HCT116 (cell line): Measurements from ENCODE around the gene BCHE. TPM values are rescaled to one million over a fixed set of nuclear protein-coding genes. Genes with fewer than 3 reads are reported as not detected.
A peak's percentile ranks its signal among the peaks of the same experiment; 100 is the strongest.

ENCODE experiments used
- ATAC-seq: fragments of 200-7000 bp; cut with Tn5 transposase; 2 replicates; pipeline ENCODE4 v1.9.1; 2020; ENCODE audit warnings: mild to moderate bottlenecking, moderate library complexity
- BruUV-seq: library from RNA; stranded (reverse); fragments of 400-500 nt; replicated peaks from 2 replicates; lab custom pipeline; 2021; lab: Mats Ljungman, UMichigan
- CTCF ChIA-PET: fragments of 300-600 bp; sonication (Branson Sonifier 250); formaldehyde crosslinking; loops from one replicate; lab custom pipeline; 2021; ENCODE audit warnings: antibody characterized with exemption; lab: Charles Lee
- POLR2A ChIA-PET: fragments of 300-600, 350-600 bp; sonication (Branson Sonifier 250); formaldehyde crosslinking; loops from one replicate; lab custom pipeline; 2021; ENCODE audit warnings: antibody characterized with exemption; lab: Charles Lee
- RAD21 ChIA-PET, 2 experiments: fragments of 300-600 bp; sonication (Branson Sonifier 250); formaldehyde crosslinking; loops; one replicate each; lab custom pipeline; 2023; ENCODE audit warnings: low total read pairs in 2 of 2; ENCODE audit not compliant: uncharacterized antibody in 2 of 2, unreplicated experiment in 2 of 2, low non-redundant PET in 1 of 2; lab: Charles Lee
- DNase-seq: peaks from one replicate; pipeline ENCODE4 v3.0.0-alpha.2; 2010; ENCODE audit warnings: low read depth, low spot score
- H2AFZ ChIP-seq: fragments of 200-600 bp; shearing (Covaris generic), sonication (generic); 2 replicates; pipeline ENCODE4 v1.6.1; 2017; ENCODE audit warnings: low read depth, mixed run types, mixed read lengths, antibody characterized with exemption, low read length; ENCODE audit not compliant: poor library complexity, severe bottlenecking
- H3K27ac ChIP-seq: 2 replicates; pipeline ENCODE4 v1.5.1; 2012; ENCODE audit warnings: low read depth, low read length
- H3K27me3 ChIP-seq: fragments of 200-600 bp; sonication (generic); 2 replicates; pipeline ENCODE4 v1.6.1; 2016; ENCODE audit warnings: mixed run types, low read length, mixed read lengths; ENCODE audit not compliant: insufficient read depth
- H3K36me3 ChIP-seq, 2 experiments: fragments of 200-500 bp in 1 of 2; fragments of 200-600 bp in 1 of 2; sonication (Bioruptor generic) in 1 of 2; sonication (generic) in 1 of 2; 2 replicates each; pipeline versions ENCODE4 v1.5.1 to v1.6.1; 2014 to 2016; ENCODE audit warnings: low read length in 2 of 2, inconsistent platforms in 1 of 2, mixed read lengths in 1 of 2, mixed run types in 1 of 2; ENCODE audit not compliant: insufficient read depth in 2 of 2, control insufficient read depth in 1 of 2
- H3K4me1 ChIP-seq, 2 experiments: fragments of 200-600 bp in 1 of 2; sonication (generic) in 1 of 2; 2 replicates each; pipeline versions ENCODE4 v1.5.1 to v1.6.1; 2012 to 2017; ENCODE audit warnings: low read length in 2 of 2, inconsistent platforms in 1 of 2, mild to moderate bottlenecking in 1 of 2, mixed read lengths in 1 of 2, mixed run types in 1 of 2, moderate library complexity in 1 of 2; ENCODE audit not compliant: insufficient read depth in 2 of 2, control insufficient read depth in 1 of 2
- H3K4me2 ChIP-seq: fragments of 200-600 bp; sonication (generic); 2 replicates; pipeline ENCODE4 v1.6.1; 2017; ENCODE audit warnings: mixed run types, low read length, mixed read lengths
- H3K4me3 ChIP-seq, 2 experiments: fragments of 200-600 bp in 1 of 2; sonication (generic) in 1 of 2; replicated peaks in 1 of 2; 2 replicates each; pipeline ENCODE4 v1.5.1; 2011 to 2016; ENCODE audit warnings: low read length in 2 of 2, control low read depth in 1 of 2, low read depth in 1 of 2, mild to moderate bottlenecking in 1 of 2, mixed read lengths in 1 of 2, mixed run types in 1 of 2
- H3K79me2 ChIP-seq: fragments of 200-600 bp; sonication (generic); 2 replicates; pipeline ENCODE4 v1.6.1; 2017; ENCODE audit warnings: mild to moderate bottlenecking, mixed run types, low read length, moderate library complexity, mixed read lengths; ENCODE audit not compliant: insufficient read depth
- H3K9ac ChIP-seq: fragments of 200-600 bp; sonication (generic); 2 replicates; pipeline ENCODE4 v1.6.1; 2016; ENCODE audit warnings: low read length, mixed read lengths
- H3K9me2 ChIP-seq: fragments of 200-600 bp; sonication (generic), shearing (Covaris generic); 2 replicates; pipeline ENCODE4 v1.6.1; 2017; ENCODE audit warnings: mixed run types, mild to moderate bottlenecking, moderate library complexity; ENCODE audit not compliant: insufficient read depth
- H3K9me3 ChIP-seq, 2 experiments: fragments of 200-500 bp in 1 of 2; fragments of 200-600 bp in 1 of 2; sonication (Bioruptor generic) in 1 of 2; sonication (generic) in 1 of 2; 2 replicates each; pipeline ENCODE4 v1.6.1; 2014 to 2017; ENCODE audit warnings: low read length in 2 of 2, mixed read lengths in 2 of 2, inconsistent platforms in 1 of 2, low read depth in 1 of 2, mild to moderate bottlenecking in 1 of 2, mixed run types in 1 of 2, moderate library complexity in 1 of 2; ENCODE audit not compliant: control insufficient read depth in 1 of 2, insufficient read depth in 1 of 2
- H4K20me1 ChIP-seq: fragments of 200-600 bp; sonication (generic), shearing (Covaris generic); 2 replicates; pipeline ENCODE4 v1.6.1; 2017; ENCODE audit warnings: mixed run types, mild to moderate bottlenecking, moderate library complexity; ENCODE audit not compliant: insufficient read depth
- ATF3 ChIP-seq: IDR thresholded peaks from 2 replicates; pipeline ENCODE4 v1.6.1; 2012
- CBX3 ChIP-seq: IDR thresholded peaks from 2 replicates; pipeline ENCODE4 v1.6.1; 2012; ENCODE audit warnings: low read depth
- CEBPB ChIP-seq: IDR thresholded peaks from 2 replicates; pipeline ENCODE4 v1.6.1; 2012; ENCODE audit warnings: low read depth
- CTCF ChIP-seq, 3 experiments: fragments of 200-600 bp in 1 of 3; sonication (generic) in 1 of 3; IDR thresholded peaks in 2 of 3; conservative IDR thresholded peaks in 1 of 3; 2 replicates each; pipeline ENCODE4 v1.5.1; 2012 to 2017; ENCODE audit warnings: low read depth in 2 of 3, low read length in 2 of 3, antibody characterized with exemption in 1 of 3, borderline replicate concordance in 1 of 3, control low read depth in 1 of 3, mild to moderate bottlenecking in 1 of 3, mixed read lengths in 1 of 3, mixed run types in 1 of 3, moderate library complexity in 1 of 3; ENCODE audit not compliant: insufficient read depth in 1 of 3
- EGR1 ChIP-seq: IDR thresholded peaks from 2 replicates; pipeline ENCODE4 v1.6.1; 2012; ENCODE audit warnings: low read depth
- ELF1 ChIP-seq: IDR thresholded peaks from 2 replicates; pipeline ENCODE4 v1.6.1; 2012; ENCODE audit warnings: low read depth, borderline replicate concordance
- EZH2 ChIP-seq: fragments of 200-600 bp; sonication (generic); IDR thresholded peaks from 2 replicates; pipeline ENCODE4 v1.6.1; 2017; ENCODE audit warnings: antibody characterized with exemption, mixed run types
- EZH2phosphoT487 ChIP-seq: fragments of 200-600 bp; IDR thresholded peaks from 2 replicates; pipeline ENCODE4 v1.6.1; 2018; ENCODE audit warnings: antibody characterized with exemption, borderline replicate concordance
- FOSL1 ChIP-seq: IDR thresholded peaks from 2 replicates; pipeline ENCODE4 v1.6.1; 2012; ENCODE audit warnings: low read depth
- JUND ChIP-seq: IDR thresholded peaks from 2 replicates; pipeline ENCODE4 v1.6.1; 2012
- MAX ChIP-seq: IDR thresholded peaks from 2 replicates; pipeline ENCODE4 v1.6.1; 2012
- POLR2AphosphoS5 ChIP-seq: IDR thresholded peaks from 2 replicates; pipeline ENCODE4 v1.6.1; 2011; ENCODE audit warnings: mild to moderate bottlenecking, low read depth, low read length, moderate library complexity
- RAD21 ChIP-seq: IDR thresholded peaks from 2 replicates; pipeline ENCODE4 v1.6.1; 2012; ENCODE audit warnings: low read depth, mild to moderate bottlenecking
- SIN3A ChIP-seq: IDR thresholded peaks from 2 replicates; pipeline ENCODE4 v1.6.1; 2012; ENCODE audit warnings: low read depth
- SP1 ChIP-seq: IDR thresholded peaks from 2 replicates; pipeline ENCODE4 v1.6.1; 2012; ENCODE audit warnings: low read depth
- SRF ChIP-seq: IDR thresholded peaks from 2 replicates; pipeline ENCODE4 v1.6.1; 2012; ENCODE audit warnings: low read depth
- TCF7L2 ChIP-seq: IDR thresholded peaks from 2 replicates; pipeline ENCODE4 v1.7.0; 2011; ENCODE audit warnings: borderline replicate concordance, inconsistent platforms; ENCODE audit not compliant: insufficient read depth, insufficient read length; ENCODE audit errors: extremely low read depth
- YY1 ChIP-seq: IDR thresholded peaks from 2 replicates; pipeline ENCODE4 v1.6.1; 2011; ENCODE audit warnings: low read length, low read depth, moderate library complexity, mild to moderate bottlenecking; ENCODE audit not compliant: insufficient replicate concordance; ENCODE audit errors: extremely low read depth
- ZFX ChIP-seq: fragments of 450-650 bp; IDR thresholded peaks from 2 replicates; pipeline ENCODE4 v1.6.1; 2017
- ZNF274 ChIP-seq: fragments of 200-500 bp; sonication (Bioruptor generic); IDR thresholded peaks from 2 replicates; pipeline ENCODE4 v1.6.1; 2014; ENCODE audit warnings: mild to moderate bottlenecking, low read depth, low read length, inconsistent platforms
- intact Hi-C: fragments of 100-400 bp; cut with micrococcal nuclease; formaldehyde crosslinking; loops from 2 replicates; pipeline ENCODE4 v1.10.0; 2022
- total RNA-seq: library from RNA; stranded (reverse); gene quantifications from one replicate; pipeline ENCODE4 v1.2.1, GENCODE V29; 2021; ENCODE audit not compliant: unreplicated experiment
- TF ChIP-seq, protein P1 (sequence below): IDR thresholded peaks from 2 replicates; pipeline ENCODE4 v1.6.1; 2011; ENCODE audit warnings: mild to moderate bottlenecking, low read length, moderate library complexity; ENCODE audit not compliant: insufficient replicate concordance; ENCODE audit errors: extremely low read depth

Gene BCHE
- total RNA-seq, 1 experiment from 2014 or later = not detected

DNA sequence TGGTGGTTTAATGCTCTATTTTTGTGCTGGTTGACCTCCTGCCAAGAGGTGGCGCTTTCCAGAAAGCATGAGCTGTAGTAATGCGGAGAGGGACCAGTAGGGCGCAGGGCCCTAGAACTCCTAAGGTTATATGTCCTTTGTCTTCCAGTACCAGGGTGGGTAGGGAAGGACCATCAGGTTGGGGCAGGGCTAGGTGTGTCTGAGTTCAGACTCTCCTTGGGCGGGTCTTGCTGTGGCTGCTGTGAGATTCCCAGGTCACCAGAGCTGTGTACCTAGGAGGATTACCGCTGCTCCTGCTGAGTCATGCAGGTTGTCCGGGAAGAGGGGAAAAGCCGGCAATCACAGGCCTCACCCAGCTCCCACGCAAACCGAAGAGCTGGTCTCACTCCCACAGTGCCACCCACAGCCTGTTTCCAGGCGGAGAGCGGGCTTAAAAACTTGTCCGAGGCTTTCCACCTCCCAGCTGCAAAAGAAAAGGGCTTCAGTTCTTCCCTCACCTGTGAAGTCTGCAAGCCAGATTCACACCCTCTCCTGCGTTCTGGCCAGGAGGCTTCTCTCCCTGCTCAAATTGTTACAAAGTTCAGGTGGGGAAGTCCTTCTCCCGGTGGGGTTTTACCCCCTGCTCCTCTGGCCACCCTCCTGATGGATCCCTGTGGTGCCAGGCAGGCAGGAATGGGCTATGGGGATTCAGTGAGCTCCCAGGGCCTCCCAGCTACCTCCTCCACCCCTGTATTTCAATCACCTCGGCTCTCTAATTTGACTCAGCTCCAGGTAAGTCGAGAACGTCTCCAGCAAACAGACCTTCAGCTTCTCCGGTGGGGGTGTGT is 37.7 kb upstream of the BCHE start:
- H3K4me1 ChIP-seq = peaks cover 0 to 8% of the 10 kb centered on the region in 2 experiments; a peak in 1 of 4 replicates
- POLR2A ChIA-PET = interaction anchor here (1.2 kb wide), 1 partner anchor 11 kb away, joined by 3 read pairs; no protein-coding TSS in a partner anchor
- H3K9me3 ChIP-seq = no peaks in the 10 kb centered on the region
- no peaks in the 10 kb centered on the region for H4K20me1 ChIP-seq
- BruUV-seq = TSS peak; percentile 67
- no peaks in the 10 kb centered on the region for H3K9me2 ChIP-seq
- peak overlapping the region; percentile 72 for H3K9ac ChIP-seq
- H3K27me3 ChIP-seq = no peaks in the 10 kb centered on the region
- H3K27ac ChIP-seq = peak overlapping the region; percentile 75
- peak overlapping the region; percentile 79 for H3K4me2 ChIP-seq
- CTCF ChIA-PET = interaction anchor here (1.0 to 1.3 kb wide), 5 partner anchors 9 to 535 kb away, joined by 3 to 5 read pairs (median 4); no protein-coding TSS in a partner anchor
- intact Hi-C loops = no loop called here
- RAD21 ChIA-PET = no interaction called here
- DNase-seq = peak; percentile 69
- peak overlapping the region; percentile 56 to 69 for H3K4me3 ChIP-seq
- peak; percentile 89 for ATAC-seq
- H3K79me2 ChIP-seq = peaks cover 8% of the 10 kb centered on the region
- H2AFZ ChIP-seq = peak overlapping the region; percentile 27
- no peaks in the 10 kb centered on the region for H3K36me3 ChIP-seq
- peak; percentile 89 for TF ChIP-seq CBX3
- no peak for TF ChIP-seq RAD21
- no peak for TF ChIP-seq EZH2
- no peak for TF ChIP-seq EZH2phosphoT487
- no peak for TF ChIP-seq CEBPB
- peak; percentile 60 for TF ChIP-seq POLR2AphosphoS5
- no peak for TF ChIP-seq TCF7L2
- TF ChIP-seq SP1 = no peak; the same call in 1 of the 2 replicates
- TF ChIP-seq SIN3A = no peak
- no peak for TF ChIP-seq ZNF274
- no peak for TF ChIP-seq FOSL1
- TF ChIP-seq CTCF (IDR thresholded peaks at IDR 0.05 in 2 of 3, conservative IDR thresholded peaks at IDR 0.05 in 1 of 3; ENCODE audit: borderline replicate concordance in 1 of 3, insufficient read depth in 1 of 3, low read depth in 2 of 3, low read length in 2 of 3) = peak; percentile 67 to 74 (median 74)
- TF ChIP-seq SRF = no peak
- TF ChIP-seq, protein P1, sequence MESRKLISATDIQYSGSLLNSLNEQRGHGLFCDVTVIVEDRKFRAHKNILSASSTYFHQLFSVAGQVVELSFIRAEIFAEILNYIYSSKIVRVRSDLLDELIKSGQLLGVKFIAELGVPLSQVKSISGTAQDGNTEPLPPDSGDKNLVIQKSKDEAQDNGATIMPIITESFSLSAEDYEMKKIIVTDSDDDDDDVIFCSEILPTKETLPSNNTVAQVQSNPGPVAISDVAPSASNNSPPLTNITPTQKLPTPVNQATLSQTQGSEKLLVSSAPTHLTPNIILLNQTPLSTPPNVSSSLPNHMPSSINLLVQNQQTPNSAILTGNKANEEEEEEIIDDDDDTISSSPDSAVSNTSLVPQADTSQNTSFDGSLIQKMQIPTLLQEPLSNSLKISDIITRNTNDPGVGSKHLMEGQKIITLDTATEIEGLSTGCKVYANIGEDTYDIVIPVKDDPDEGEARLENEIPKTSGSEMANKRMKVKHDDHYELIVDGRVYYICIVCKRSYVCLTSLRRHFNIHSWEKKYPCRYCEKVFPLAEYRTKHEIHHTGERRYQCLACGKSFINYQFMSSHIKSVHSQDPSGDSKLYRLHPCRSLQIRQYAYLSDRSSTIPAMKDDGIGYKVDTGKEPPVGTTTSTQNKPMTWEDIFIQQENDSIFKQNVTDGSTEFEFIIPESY = no peak
- 0 out of 2 replicates have a peak, but pooled peaks have one; percentile 38 for TF ChIP-seq EGR1
- no peak for TF ChIP-seq ELF1
- peak; percentile 63; the same call in 1 of the 2 replicates for TF ChIP-seq ZFX
- no peak for TF ChIP-seq JUND
- no peak for TF ChIP-seq ATF3
- TF ChIP-seq MAX = no peak
- peak; percentile 18 for TF ChIP-seq YY1
